Inflammatory macrophage treated with lipopolysaccharide for 1 hour (primary cell): ENCODE data around the gene NTSR2.

ENCODE experiments used
- DNase-seq, 2 donors: peaks; one replicate each; pipeline ENCODE4 v3.0.0-alpha.2; 2020 to 2022

Gene NTSR2

GRCh38 chr2:11699686-11700670 is 30.0 kb upstream of the NTSR2 start:
- no peak for DNase-seq

DNA sequence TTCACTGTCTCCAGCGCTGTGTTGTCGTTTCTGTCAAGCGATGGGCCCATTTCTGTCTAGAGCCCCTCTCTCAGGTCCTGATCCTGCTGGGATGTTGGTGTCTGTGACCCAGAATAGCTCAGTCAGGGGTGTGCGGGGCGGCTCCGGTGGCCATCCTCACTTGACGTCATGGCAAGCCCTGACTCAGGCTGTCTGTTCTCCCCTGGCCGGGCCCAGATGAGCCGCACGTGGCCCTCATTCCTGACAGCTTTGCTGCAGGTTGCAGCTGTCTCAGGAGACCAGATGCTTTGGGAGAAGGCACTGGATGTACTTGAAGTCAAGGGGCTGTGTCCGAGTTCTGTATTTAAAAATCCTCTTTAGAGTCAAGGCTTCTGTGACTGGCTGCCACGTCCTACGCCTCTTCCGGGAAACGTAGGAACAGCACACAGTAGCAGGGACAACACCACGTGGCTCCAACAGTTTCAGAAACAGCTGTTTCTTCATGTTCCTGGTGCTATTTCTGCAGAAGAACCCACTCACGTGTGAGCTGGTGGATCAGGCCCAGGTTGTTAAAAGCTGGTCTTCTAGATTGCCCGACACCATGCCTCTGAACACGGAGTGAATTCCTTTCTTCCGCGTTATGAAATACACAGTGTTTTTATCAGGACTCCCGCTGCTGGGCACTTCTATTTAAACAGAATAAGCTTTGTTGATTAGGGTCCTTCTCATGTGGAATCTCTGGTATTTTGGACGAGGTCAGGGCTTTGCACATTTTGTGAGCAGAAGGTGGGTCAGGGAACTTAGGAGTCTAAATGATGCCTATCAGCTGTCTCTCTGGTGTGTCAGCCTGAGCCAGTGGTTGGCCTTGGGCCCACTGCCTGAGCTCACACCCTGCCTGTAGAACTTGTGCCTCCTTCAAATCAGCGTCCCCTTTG is 28.3 kb upstream of the NTSR2 start:
- DNase-seq = peak; percentile 56 to 71

DNA sequence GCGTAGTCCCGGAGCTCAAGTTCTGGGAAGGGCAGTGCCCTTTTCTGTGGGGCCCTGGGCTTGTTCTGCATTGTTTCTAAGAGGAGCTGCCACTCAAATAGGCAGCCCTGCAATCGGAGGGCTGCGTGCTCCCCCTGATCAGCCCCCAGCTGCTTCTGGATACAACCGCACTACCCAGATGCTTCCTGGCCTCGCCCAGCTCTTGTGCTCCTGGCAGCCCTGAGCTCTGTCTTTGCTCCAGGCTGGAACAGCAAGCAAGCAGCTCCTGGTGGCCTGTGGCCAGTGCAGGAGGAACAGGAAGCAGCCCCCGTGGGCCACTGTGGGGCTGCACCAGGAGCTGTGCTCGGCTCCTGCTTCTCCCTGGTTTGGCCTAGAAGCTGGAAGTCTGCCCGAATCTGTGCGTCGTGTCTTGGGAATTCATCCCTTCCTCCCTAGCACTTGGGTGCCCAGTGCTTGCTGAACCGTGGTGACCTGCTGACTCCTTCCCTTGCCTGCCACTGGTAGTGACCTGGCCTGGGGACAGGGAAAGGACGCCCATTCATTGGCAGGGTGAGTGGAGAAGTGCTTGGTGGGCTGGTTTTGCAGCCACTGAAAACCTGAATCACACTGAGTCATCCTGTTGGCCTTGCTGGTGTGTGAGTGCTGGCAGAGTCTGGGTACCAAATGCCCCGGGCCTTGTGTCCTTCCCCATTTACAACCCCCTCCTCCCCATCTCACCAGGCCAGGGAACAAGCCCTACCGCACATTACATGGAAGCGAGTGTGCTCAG is 27.3 kb upstream of the NTSR2 start:
- peak; percentile 19 to 53 for DNase-seq

DNA sequence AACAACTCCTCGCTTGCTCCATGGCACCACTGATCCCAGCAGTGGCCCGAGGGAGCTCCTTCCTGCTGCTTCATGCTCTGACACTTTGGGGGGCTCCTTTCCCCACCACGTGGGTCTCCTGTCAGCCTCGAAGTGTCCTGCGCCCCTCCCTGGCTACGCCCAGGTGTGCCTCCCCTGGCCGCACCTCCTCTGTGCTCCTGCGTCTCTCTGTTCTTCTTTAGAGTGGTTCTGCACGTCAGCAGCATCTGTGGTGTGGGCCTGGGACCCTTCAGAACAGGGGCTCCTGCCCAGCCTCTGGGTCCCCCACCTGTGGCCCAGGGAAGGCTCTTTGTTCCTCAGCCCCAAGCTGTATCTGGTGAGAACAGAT is 26.7 kb upstream of the NTSR2 start:
- DNase-seq = no peak

DNA sequence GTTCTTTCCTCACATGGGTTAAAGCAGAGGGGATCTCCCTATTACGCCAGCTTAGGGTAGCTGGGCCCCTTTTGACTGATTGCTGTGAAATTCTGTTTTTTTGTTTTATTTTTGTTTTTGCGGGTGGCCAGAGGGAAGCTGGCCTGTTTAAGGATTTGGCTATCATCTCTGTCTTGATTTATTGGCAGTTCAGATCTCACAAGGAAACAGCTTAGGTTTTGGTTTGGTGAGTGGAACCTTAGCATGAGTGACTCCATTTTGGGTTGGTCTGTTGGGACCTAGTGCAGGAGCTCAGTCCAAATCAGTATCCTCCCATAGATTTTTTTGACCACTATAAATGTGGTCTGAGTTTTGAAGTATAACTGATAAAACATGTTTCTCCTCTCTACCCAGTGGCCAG is 25.6 kb upstream of the NTSR2 start:
- peak; percentile 14 to 49 for DNase-seq

DNA sequence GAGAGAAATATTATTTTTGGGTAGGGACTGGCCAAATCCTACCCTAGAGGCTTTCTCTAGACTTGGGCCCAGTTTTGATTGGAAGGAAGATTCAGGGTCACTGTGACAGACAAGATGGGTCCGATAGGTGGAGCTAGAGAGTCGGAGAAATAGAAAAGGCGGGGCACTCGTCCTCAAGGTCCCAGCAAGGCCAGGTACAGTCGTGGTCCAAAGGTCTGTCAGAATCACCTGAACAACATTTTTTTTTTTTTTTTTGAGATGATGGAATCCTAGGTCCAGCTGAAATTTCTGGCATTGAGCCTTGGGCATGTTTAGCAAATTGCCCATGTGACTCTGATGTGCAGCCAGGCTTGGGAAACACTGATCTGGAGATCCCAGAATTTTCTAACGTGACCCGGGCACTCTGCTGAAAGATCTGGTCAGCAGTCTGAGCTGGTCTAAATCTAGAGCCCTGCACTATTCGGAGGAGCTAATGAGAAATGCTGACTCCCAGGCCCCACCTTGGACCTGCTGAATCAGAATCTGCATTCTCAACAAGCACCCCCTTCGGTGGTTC is 23.0 kb upstream of the NTSR2 start:
- peak; percentile 82 to 83 for DNase-seq

DNA sequence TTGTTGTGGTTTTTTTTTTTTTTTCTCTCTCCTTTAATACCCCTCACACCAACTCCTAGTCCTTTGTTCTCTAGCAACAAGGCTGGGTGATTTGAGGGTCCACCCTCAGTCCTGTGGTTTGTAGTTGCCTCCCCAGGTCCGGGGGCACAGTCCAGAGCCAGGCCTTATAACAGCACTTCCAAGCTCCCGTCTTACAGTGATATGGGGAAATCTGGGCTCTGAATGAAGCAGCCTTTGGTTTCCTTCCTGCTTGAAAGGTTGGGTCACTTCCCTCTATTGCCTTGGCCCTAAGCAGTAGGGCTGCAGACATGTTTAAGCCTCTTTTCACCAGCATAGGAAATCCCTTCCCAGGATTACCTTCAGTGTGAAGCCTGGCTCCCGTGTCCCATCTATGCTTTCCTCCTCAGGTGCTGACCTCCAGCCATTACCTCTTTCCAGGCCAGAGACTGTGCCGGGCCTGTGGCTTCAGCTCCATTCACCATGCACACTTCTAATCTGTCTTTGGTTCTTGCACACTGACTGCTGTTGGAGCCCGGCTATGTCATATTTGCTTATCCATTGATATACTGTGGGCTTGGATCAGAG is 21.2 kb upstream of the NTSR2 start:
- peak; percentile 76 to 80 for DNase-seq

- peak; percentile 87 to 94 for DNase-seq
Observed at GRCh38 chr2:11688222-11689069, 18.5 kb upstream of the NTSR2 start.

GRCh38 chr2:11687736-11688135 is 17.7 kb upstream of the NTSR2 start:
- DNase-seq = no peak

- DNase-seq = no peak
Observed at GRCh38 chr2:11685906-11686470, 16.0 kb upstream of the NTSR2 start.

DNA sequence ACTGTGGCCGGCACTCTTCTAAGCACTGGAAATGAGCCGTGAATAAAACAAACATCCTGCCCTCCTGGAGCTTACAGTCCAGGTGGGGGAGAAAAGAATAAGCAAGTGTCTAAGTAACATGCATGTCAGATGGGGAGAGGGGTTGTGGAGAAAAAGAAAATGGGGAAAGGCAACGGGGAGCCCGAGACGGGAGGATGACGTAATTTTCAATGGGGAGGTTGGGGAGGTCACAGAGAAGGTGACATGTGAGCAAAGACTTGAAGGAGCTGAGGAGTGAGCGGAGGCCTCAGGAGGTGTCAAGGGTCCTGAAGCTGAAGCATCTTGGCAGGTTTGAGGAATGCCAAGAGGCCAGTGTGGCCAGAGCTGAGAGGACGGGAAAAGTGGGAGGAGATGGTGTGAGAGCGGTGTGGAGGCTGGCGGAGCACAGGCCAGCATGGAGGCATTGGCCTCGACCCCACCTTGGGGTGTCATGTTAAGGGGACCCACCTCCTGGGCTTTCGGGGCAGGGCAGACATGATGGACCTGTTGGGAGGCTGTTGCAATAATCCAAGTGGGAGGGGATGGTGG is 15.0 kb upstream of the NTSR2 start:
- no peak for DNase-seq

- no peak for DNase-seq
Observed at GRCh38 chr2:11683966-11684365, 14.0 kb upstream of the NTSR2 start.

GRCh38 chr2:11683476-11683875 is 13.5 kb upstream of the NTSR2 start:
- DNase-seq = no peak

GRCh38 chr2:11682590-11682915 is 12.6 kb upstream of the NTSR2 start:
- DNase-seq = no peak

DNA sequence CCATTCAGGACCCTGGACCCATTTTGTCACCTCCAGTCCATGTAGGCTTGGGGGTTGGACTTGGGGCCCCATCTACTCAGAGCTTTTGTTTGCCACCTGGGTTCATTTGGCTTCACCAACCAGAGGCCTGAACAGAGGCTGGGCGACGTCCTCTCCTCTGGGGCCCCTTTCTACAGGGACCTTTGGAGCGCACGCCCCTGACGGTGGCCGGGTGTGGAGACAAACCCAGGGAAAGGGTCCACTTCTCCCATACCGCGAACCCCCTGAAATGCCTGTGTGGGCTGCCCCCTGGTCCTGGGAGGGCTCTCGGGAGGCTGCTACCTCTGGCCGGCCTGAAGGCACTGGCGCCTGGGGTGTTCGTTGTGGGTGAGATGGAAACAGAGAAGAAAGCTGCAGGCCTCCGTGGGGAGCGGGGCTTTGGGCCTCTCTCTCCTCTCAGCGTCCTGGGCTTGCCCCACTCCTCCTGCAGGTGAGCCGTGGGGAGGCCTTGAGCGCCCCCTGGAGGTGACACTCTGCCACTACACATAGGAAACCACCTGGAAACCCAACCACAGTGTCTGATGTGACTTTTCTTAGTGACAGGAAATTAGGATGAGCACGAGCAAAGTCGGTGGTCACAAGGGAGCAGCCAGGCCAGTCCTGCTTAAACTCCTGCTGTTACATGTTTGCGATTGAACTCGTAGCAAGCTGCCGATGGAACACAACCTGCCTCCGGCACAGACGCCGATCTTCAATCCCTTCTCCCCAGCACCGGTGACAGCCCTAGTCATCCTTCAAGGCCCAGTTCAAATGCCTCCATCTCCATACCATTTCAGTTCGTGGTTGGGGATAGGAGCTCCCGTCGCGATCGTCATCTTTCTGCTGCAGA is 12.0 kb upstream of the NTSR2 start:
- DNase-seq = peak in 1 of 2 donors; percentile 43

GRCh38 chr2:11680901-11681721 is 11.1 kb upstream of the NTSR2 start:
- no peak for DNase-seq

DNA sequence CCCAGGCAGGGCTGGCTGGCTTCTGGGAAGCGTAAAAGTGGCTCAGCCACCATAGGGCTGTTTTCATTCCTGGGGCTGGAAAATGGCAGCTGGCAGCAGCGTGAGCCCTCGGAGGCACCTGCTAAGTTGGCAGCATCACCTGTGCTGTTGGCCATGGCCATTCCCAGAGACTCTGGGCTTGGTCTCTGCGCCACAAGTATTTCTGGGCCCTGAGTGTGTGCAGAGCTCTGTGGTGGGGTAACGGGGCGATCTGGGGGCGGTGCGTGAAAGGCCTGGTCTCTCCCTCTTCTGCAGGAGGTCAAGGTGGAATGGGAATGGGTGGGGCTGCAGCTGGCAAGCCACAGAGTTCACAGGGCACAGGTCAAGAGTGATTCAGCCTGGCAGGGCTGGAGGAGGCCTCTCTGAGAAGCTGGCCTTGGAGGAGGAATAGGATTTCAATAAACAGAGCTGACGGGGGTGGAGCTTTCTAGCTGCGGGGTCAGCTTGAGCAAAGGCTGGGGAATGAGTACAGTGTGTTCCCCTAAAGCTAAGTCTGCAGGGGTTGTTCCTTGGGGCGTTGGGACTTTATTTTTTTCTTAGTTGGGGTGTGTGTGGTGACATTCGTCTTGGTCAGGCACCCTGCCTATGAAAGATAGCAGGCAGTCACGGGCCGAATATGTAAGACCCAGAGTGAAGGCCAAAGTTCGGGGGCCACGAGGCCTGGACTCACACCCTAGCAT is 10.3 kb upstream of the NTSR2 start:
- DNase-seq = no peak
